Measurements from ENCODE around the gene SAYSD1. TPM values are rescaled to one million over a fixed set of nuclear protein-coding genes. Genes with fewer than 3 reads are reported as not detected.
"Not testable (repeated sequence)": the region's sequence is repeated elsewhere in the genome, so short reads cannot be mapped to it uniquely, and the experiment has no call there.

Gene SAYSD1
- 10 to 100 TPM; 13.4 to 14.2 TPM for total RNA-seq

- POLR2A ChIA-PET = interaction anchor here (0.6 to 2.2 kb wide), 5 partner anchors 9 to 239 kb away, joined by 3 to 7 read pairs (median 4); partner anchors contain the start of gene KCNK5
- ATAC-seq (ENCODE audit: low read depth) (peak; percentile 86), DNase-seq (peak; percentile 96)
- H3K36me3 Mint-ChIP-seq = peaks cover 3% of the 10 kb centered on the region
- H3K9me3 Mint-ChIP-seq = peaks cover 2% of the 10 kb centered on the region
- no peaks in the 10 kb centered on the region for H3K27me3 Mint-ChIP-seq
- peak within 1 kb of the TSS; percentile 96 for H3K27ac Mint-ChIP-seq
- H3K4me1 Mint-ChIP-seq = peaks cover 40% of the 10 kb centered on the region
- H3K4me3 Mint-ChIP-seq = peak within 1 kb of the TSS; percentile 91
Observed at GRCh38 chr6:39114704-39115599, at the start of gene SAYSD1. TSS of gene SAYSD1 (minus strand) at chr6:39115186. CDS start at chr6:39115089, 97 bp downstream.

- Mint-ChIP-seq H3K36me3 (peaks cover 2% of the 10 kb centered on the region), H3K9me3 (peaks cover 3% of the 10 kb centered on the region), H3K27ac (no peak overlapping the region), H3K27me3 (no peaks in the 10 kb centered on the region), H3K4me1 (peaks cover 12% of the 10 kb centered on the region), H3K4me3 (no peak overlapping the region)
- POLR2A ChIA-PET = no interaction called here
- no peak for ATAC-seq (ENCODE audit: low read depth)
- DNase-seq = no peak
Observed at GRCh38 chr6:39157511-39157910, 42.5 kb upstream of the SAYSD1 start.

GRCh38 chr6:39156801-39157200 lies 41.8 kb upstream of the SAYSD1 start:
- DNase-seq (no peak), ATAC-seq (ENCODE audit: low read depth) (no peak)
- Mint-ChIP-seq H3K9me3 (peaks cover 3% of the 10 kb centered on the region), H3K27me3 (no peaks in the 10 kb centered on the region), H3K4me3 (no peak overlapping the region), H3K4me1 (peaks cover 14% of the 10 kb centered on the region), H3K27ac (no peak overlapping the region), H3K36me3 (peaks cover 2% of the 10 kb centered on the region)
- POLR2A ChIA-PET = no interaction called here

- Mint-ChIP-seq H3K9me3 (peaks cover 3% of the 10 kb centered on the region), H3K4me3 (no peak overlapping the region), H3K36me3 (peaks cover 2% of the 10 kb centered on the region), H3K4me1 (peaks cover 17% of the 10 kb centered on the region), H3K27me3 (peaks cover 11% of the 10 kb centered on the region), H3K27ac (no peak overlapping the region)
- POLR2A ChIA-PET = no interaction called here
- ATAC-seq (ENCODE audit: low read depth) (no peak), DNase-seq (no peak)
Observed at GRCh38 chr6:39154705-39155104, 39.7 kb upstream of the SAYSD1 start.

- H3K9me3 Mint-ChIP-seq = no peaks in the 10 kb centered on the region
- peaks cover 17% of the 10 kb centered on the region for H3K4me1 Mint-ChIP-seq
- H3K27me3 Mint-ChIP-seq = peaks cover 18% of the 10 kb centered on the region
- POLR2A ChIA-PET = no interaction called here
- DNase-seq = no peak
- peak overlapping the region; percentile 22 for H3K27ac Mint-ChIP-seq
- ATAC-seq (ENCODE audit: low read depth) = peak; percentile 84
- H3K4me3 Mint-ChIP-seq = peak overlapping the region; percentile 1
- no peaks in the 10 kb centered on the region for H3K36me3 Mint-ChIP-seq
Observed at GRCh38 chr6:39153766-39154397, 38.9 kb upstream of the SAYSD1 start.

- no peak overlapping the region for H3K4me3 Mint-ChIP-seq
- H3K36me3 Mint-ChIP-seq = no peaks in the 10 kb centered on the region
- no peaks in the 10 kb centered on the region for H3K9me3 Mint-ChIP-seq
- peaks cover 18% of the 10 kb centered on the region for H3K27me3 Mint-ChIP-seq
- peaks cover 21% of the 10 kb centered on the region for H3K4me1 Mint-ChIP-seq
- H3K27ac Mint-ChIP-seq = no peak overlapping the region
- ATAC-seq (ENCODE audit: low read depth) (no peak), DNase-seq (no peak)
- POLR2A ChIA-PET = no interaction called here
Observed at GRCh38 chr6:39152262-39152661, 37.3 kb upstream of the SAYSD1 start.

- Mint-ChIP-seq H3K27me3 (peaks cover 18% of the 10 kb centered on the region), H3K36me3 (no peaks in the 10 kb centered on the region), H3K9me3 (no peaks in the 10 kb centered on the region), H3K27ac (no peak overlapping the region), H3K4me1 (peaks cover 21% of the 10 kb centered on the region), H3K4me3 (no peak overlapping the region)
- no peak for DNase-seq
- no peak for ATAC-seq (ENCODE audit: low read depth)
- POLR2A ChIA-PET = no interaction called here
Observed at GRCh38 chr6:39151211-39151610, 36.2 kb upstream of the SAYSD1 start.

GRCh38 chr6:39144481-39145173 lies 29.6 kb upstream of the SAYSD1 start:
- Mint-ChIP-seq H3K9me3 (no peaks in the 10 kb centered on the region), H3K4me3 (no peak overlapping the region), H3K4me1 (peaks cover 3% of the 10 kb centered on the region), H3K36me3 (no peaks in the 10 kb centered on the region), H3K27ac (no peak overlapping the region), H3K27me3 (peaks cover 8% of the 10 kb centered on the region)
- ATAC-seq (ENCODE audit: low read depth) (no peak), DNase-seq (no peak)
- POLR2A ChIA-PET = no interaction called here

- Mint-ChIP-seq H3K27me3 (peaks cover 2% of the 10 kb centered on the region), H3K9me3 (no peaks in the 10 kb centered on the region), H3K27ac (no peak overlapping the region), H3K4me3 (no peak overlapping the region), H3K4me1 (peaks cover 3% of the 10 kb centered on the region), H3K36me3 (no peaks in the 10 kb centered on the region)
- no peak for DNase-seq
- ATAC-seq (ENCODE audit: low read depth) = no peak
- POLR2A ChIA-PET = no interaction called here
Observed at GRCh38 chr6:39143238-39143930, 28.4 kb upstream of the SAYSD1 start.

GRCh38 chr6:39140556-39141167 lies 25.7 kb upstream of the SAYSD1 start:
- Mint-ChIP-seq H3K27ac (no peak overlapping the region), H3K4me1 (no peaks in the 10 kb centered on the region), H3K4me3 (no peak overlapping the region), H3K9me3 (peaks cover 3% of the 10 kb centered on the region), H3K36me3 (no peaks in the 10 kb centered on the region), H3K27me3 (peaks cover 2% of the 10 kb centered on the region)
- POLR2A ChIA-PET = no interaction called here
- ATAC-seq (ENCODE audit: low read depth) = no peak
- no peak for DNase-seq

- no peak overlapping the region for H3K27ac Mint-ChIP-seq
- POLR2A ChIA-PET = no interaction called here
- DNase-seq = peak; percentile 31
- H3K27me3 Mint-ChIP-seq = peaks cover 2% of the 10 kb centered on the region
- no peaks in the 10 kb centered on the region for H3K36me3 Mint-ChIP-seq
- H3K9me3 Mint-ChIP-seq = peaks cover 3% of the 10 kb centered on the region
- no peaks in the 10 kb centered on the region for H3K4me1 Mint-ChIP-seq
- no peak overlapping the region for H3K4me3 Mint-ChIP-seq
- no peak for ATAC-seq (ENCODE audit: low read depth)
Observed at GRCh38 chr6:39137245-39137644, 22.3 kb upstream of the SAYSD1 start.

- H3K4me1 Mint-ChIP-seq; POLR2A ChIA-PET; ATAC-seq (ENCODE audit: low read depth): not testable (repeated sequence)
Observed at GRCh38 chr6:39136207-39136606, 21.2 kb upstream of the SAYSD1 start.

GRCh38 chr6:39134761-39135160 lies 19.8 kb upstream of the SAYSD1 start:
- H3K4me1 Mint-ChIP-seq; ATAC-seq (ENCODE audit: low read depth); H3K27me3 Mint-ChIP-seq; H3K4me3 Mint-ChIP-seq; H3K27ac Mint-ChIP-seq; DNase-seq; H3K9me3 Mint-ChIP-seq; POLR2A ChIA-PET; H3K36me3 Mint-ChIP-seq: not testable (repeated sequence)

More at GRCh38 chr6:39136207-39136606, 21.2 kb upstream of the SAYSD1 start:
- H3K27me3 Mint-ChIP-seq, H3K27ac Mint-ChIP-seq, H3K4me3 Mint-ChIP-seq, DNase-seq, H3K36me3 Mint-ChIP-seq, H3K9me3 Mint-ChIP-seq: not testable (repeated sequence)
